LoVo (cell line): ENCODE measurements around the gene LATS1.
A peak's percentile ranks its signal among the peaks of the same experiment; 100 is the strongest.
"Not testable (repeated sequence)": the region's sequence is repeated elsewhere in the genome, so short reads cannot be mapped to it uniquely, and the experiment has no call there.

ENCODE experiments used
- DNase-seq: peaks from one replicate; pipeline ENCODE4 v3.0.0-alpha.2; 2016; ENCODE audit warnings: low spot score

LATS1 gene

DNA sequence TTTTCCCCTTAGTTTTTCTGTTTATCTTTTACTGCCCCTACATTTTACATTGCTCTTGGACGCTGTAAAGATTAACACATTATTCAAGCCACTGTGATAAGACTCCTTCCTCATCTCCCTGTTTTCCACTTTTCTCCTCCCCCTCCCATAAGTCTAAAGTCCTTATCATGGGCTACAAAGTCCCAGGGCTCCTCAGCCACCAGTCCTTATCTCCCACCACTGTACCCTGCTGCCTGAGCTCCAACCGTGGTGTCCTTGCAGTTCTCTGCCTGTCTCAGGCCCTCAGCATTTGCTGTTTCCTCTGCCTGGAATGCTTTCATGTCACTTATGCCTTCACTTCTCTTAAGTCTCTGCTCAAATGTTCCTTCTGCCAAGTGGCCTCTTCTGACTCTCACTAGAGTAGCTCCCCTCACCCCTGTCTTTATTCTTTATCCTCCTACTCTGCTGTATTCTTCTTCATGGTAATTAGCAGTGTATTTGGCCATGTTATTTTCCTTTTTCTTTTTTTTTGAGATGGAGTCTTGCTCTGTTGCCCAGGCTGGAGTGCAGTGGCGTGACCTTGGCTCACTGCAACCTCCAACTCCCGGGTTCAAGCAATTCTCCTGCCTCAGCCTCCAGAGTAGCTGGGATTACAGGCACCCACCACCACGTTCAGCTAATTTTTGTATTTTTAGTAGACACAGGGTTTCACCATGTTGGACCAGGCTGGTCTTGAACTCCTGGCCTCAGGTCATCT is 10.8 kb upstream of the LATS1 start:
- DNase-seq: no peak

DNA sequence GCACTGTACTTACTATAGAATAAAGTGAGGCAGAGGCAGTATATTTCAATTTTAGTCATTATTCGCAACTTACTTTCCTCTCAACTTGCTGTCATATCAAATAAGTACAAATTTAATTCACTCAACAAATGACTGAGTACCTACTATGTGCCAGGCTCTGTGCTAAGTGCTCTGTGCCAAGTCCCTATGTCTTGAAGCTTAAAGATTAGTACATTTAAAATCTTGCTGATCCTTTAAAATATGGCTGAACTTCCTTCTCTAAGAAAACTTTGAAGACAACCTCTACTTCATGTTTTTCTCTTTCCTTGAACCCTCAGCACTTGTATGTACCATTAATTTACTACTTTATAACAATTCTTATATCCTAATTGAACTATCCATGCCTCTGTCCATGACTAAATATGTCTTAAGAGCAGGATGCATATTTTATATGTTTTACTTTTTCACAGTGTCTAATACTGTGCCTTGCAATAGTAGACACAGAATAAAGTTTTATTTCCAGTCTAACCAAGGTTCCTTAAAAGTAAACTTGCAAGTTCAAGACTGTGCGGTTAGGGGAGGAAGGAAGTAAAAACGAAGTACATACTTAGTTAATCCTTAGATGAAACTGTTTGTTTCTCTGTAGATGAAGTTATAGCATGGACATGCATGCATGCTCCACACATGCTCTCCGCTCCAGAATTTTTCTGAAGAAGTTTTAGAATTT is 10.0 kb upstream of the LATS1 start:
- no peak for DNase-seq

DNA sequence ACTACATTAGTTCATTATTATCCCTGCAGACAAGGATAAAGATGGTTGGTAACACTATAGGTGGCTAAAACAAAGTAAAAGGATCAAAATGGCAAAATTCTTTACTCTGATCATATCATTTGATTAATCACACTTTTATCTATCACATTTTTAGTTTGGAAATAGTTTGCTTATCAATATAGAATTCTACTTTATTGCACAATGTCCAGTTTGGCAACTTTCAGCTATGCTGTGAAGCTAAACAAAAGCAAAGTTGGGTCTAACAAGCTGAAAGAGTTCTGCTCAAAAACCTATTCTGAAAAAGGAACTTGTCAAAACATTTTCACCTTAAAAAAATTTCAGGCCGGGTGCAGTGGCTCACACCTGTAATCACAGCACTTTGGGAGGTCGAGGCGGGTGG is 7.9 kb upstream of the LATS1 start:
- DNase-seq: no peak

DNA sequence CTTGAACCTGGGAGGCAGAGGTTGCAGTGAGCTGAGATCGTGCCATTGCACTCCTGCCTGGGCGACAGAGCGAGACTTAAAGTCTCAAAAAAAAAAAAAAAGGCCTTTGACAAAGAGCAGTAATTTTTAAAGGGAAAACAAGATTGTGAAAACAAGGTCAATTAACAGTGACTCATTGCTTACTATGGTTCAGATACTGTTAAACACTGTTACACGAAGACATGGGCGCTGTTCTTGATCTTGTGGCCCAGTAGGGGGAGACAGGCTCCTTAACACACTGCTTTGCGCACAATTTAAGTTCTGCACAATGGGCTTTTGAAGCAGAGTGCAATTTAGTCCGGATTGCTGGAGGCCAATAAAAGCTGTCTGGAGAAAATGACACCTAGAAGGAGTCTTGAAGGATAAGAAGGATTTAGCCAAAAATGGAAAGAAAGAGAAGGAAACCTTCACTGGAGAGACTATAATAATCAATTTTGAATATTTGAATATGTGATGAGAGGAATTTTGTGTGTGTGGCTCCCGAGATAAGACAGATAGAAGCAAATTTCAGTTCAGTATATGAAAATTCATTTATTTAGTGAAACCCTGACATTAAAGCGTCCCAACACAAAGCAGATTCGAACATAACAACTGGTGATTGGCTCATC is 6.0 kb upstream of the LATS1 start:
- peak; percentile 54 for DNase-seq

DNA sequence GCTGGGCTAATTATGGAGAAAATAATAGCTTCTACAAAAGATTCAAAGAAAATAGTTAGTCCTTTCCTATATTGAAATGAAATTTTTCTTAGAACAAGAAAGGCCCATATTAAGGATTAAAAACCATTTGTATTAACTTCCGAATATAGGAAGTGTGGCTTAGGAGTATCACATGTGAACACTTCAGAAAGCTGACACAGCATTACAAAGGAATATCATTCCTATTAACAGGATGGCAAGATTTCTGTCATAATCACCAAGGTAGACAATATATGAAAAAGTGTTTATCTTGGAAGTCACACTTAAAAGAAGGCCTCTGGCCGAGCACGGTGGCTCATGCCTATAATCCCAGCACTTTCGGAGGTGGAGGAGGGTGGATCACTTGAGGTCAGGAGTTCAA is 5.4 kb upstream of the LATS1 start:
- DNase-seq: no peak

DNA sequence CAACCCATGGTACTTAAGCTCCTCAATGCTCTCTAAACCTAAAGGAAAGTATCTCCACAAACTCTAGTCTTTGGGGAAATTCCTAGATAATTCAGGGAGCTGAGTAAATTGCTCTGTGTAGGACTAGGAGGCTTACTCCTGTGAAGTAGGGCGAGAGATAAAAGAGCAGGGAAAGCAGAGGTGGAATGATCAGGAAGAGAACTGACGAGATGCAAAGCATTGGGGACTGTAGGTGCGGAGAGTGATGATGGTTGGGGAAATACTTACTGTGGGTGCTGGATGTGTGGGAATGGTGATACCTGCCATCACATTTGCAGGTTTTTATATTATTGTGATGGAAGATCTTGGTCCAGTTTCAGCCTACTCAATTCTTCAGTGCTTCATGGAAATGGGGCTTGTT is 1.6 kb upstream of the LATS1 start:
- DNase-seq: no peak

DNA sequence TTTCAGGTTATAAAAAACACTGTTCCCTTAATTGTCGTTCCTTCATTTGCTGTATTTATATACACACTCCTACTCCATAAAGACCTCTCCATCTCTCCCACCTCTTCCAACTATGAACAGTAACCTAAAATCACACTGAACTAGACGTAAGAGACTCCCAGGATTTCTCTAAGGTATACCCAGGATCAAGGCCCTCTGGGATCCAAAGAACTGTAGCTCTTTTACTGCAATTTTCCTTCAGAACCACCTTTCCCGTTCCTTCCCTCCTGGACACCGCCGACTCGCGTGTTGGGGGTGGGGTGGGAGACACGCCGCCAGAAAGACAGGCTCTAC is 680 bp downstream of the LATS1 start:
- DNase-seq: no peak

DNA sequence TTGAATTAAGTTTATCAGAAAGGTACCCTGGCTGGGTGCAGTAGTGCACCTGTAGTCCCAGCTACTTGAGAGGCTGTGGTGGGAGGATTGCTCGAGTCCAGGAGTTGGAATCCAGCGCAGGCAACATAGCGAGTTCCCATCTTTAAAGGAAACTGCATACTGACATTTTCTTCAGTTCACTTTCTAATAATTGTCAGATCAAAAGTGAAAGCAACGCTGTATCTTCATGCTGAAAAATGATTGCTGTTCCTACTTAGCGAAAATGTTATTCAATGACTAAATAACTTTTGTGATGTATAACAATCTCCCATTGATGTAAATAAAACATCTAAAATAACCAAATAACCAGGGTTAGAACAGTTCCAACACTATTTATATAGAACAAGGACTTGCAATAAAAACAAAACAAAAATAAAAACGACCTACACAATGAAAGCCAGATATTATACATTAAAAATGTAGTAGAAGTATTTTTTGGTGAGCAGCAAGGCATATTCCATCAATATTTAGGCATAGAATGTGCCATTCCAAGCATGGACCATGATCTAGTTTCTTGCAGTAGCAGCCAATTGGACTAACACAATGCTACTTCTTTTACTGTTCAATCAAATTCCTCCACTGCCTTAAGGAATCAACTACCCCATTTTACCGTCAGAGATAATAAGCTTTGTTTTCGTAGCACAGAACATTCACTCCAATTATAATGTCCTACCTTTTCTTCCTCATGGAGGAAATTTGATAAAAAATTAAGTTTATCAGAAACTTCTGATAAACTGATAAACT is 1.5 kb downstream of the LATS1 start:
- no peak for DNase-seq

DNA sequence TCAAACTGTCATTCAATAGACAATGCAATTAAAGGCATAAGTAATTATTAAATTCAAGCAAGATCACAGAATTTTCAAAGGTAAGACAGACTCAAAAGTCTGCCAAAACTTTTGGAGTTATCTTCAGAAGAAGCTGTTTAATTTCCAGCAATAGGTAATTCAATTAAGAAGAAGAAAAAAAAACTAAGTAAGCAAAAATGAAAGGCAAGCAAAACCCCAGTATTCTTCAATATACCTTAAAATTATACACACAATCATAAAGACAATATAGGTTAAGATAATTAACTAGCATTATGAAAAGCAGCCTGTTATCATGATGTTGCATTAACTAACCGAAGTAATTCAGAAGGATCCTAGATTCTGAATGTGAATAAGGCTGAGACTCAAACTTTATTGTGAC is 3.5 kb downstream of the LATS1 start:
- no peak for DNase-seq

DNA sequence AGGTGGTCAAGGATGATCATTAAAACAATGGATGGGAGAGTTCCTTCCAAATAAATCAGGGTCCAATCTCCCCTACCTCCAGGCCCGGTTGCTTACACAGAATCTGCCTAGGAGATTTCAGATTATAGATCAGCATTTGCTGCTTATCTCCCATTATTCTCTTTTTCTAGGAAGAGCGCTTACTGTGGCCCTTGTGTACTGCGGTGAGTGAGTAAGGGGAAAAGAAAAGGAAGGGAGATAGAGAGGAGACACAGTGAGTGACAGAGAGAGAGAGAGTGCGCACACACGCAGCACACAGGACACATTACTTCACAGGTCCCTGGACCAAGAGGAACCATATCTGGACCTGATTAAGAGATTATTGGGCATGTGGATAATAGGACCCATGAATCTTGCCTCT is 6.2 kb downstream of the LATS1 start:
- DNase-seq: no peak

DNA sequence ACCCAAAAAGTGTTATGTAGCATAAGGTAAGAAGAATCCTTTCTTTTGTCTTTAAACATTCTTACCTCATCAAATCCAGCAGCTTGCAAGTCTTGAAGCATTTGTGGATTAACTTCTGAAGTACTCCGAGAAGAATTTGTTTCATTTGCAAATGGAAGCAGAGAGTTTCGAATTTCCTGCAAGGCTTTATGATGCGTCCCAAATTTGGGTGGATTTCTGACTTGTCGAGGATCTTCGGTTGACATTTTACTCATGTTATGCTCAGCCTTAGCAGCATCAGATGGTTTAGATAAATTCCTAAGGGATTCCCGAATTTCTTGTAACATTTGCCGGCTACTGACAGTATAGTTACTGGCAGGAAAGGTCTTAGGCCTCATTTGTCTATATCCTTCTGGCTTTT is 16.2 kb downstream of the LATS1 start:
- no peak for DNase-seq

DNA sequence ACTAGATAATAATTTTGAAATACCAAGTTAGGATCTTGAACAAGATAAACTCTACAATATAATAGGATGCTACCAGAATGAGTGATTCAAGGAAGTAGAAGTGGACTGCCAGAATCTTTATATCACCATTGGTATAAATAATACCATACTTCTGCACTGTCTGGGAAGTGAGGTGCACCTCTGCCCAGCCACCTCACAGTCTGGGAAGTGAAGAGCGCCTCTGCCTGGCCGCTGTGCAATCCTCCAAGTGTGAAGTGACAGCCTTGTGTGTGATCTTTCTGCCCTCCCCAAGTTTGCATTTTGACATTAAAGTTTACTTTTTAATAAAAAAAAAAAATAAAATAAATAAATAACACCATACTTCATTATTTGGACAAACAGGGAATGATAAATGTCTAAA is 18.8 kb downstream of the LATS1 start:
- DNase-seq: no peak

DNA sequence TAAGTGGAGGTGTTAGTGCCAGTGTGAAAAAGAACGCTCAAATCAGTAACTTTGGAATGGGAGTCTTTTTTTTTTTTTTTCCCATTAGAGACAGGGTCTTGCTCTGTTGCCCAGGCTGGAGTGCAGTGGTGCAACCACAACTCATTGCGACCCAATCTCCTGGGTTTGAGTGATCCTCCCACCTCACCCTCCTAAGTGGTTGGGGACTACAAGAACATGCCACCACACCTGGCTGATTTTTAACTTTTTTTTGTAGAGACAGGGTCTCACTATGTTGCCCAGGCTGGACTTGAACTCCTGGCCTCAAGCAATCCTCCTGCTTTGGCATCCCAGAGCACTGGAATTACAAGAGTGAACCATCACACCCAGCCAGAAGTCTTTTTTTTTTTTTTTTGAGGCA is 19.7 kb downstream of the LATS1 start:
- DNase-seq: no peak

DNA sequence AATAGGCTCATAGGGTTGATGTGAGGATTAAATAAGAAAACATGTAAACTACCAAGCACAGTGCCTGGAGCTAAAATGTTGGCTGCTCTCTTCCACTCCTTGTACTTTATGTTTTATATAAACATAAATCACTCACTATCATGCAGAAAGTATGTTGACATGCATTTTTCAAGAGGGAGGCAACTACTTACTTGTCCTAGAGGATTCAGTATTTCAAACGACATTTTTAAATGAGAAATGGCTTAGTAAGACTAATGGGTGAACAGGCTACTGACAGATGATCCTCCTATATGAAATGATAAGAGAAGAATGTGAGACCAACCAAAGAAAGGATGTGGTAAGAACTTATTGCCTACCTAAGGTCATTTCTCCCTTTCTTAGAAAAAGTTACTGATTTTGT is 21.0 kb downstream of the LATS1 start:
- DNase-seq: no peak

DNA sequence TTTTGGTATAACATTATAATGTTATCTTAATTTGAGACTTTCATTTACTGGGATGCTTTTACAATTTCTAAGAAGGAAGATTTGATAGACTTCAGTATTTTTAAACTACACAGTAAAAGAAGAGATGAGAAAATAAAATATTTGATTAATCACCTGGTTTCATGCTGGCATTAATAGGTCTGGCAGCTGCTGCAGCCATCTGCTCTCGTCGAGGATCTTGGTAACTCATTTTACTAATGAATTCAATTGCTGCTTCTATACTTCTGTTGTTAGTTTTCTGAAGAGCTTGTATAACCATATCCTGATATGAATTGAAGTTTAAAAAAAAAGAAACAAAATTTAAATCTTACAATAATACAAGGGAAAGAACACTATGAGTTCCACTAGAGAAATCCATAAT is 23.0 kb downstream of the LATS1 start:
- no peak for DNase-seq

DNA sequence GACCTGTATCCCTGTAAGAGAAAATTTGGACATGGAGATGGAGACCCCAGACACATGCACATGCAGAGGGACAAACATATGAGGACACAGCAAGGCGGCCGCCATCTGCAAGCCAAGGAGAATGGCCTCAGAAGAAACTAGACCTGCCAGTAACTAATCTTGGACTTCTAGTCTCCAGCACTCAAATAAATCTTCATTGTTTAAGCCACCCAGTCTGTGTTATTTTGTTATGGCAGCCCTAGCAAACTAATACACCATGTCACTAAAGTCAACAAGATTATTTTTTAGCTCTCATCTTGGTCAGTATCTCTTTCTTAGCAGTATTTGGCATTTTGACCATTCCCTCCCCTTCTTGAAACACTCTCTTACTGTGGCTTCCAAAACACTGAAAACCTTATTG is 26.7 kb downstream of the LATS1 start:
- DNase-seq: no peak

DNA sequence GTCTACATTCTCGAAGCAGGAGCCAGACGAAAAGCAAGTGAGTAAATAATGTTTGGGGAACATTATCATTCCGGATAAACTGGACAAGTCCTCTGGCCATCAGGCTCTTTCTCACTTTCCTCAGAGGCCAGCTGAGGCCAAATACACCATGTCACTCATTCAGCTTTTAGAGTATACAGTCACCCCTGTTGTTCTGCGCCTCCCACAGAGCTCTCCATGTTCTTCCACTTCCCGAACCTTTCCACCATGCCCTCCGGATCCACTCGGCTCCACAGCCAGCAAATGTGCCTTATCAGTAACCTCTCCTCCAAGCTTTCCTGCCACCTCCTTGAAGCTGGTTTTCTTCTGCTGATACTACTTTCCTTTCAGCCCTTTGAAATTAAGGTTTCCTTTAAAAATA is 31.7 kb downstream of the LATS1 start:
- no peak for DNase-seq

DNA sequence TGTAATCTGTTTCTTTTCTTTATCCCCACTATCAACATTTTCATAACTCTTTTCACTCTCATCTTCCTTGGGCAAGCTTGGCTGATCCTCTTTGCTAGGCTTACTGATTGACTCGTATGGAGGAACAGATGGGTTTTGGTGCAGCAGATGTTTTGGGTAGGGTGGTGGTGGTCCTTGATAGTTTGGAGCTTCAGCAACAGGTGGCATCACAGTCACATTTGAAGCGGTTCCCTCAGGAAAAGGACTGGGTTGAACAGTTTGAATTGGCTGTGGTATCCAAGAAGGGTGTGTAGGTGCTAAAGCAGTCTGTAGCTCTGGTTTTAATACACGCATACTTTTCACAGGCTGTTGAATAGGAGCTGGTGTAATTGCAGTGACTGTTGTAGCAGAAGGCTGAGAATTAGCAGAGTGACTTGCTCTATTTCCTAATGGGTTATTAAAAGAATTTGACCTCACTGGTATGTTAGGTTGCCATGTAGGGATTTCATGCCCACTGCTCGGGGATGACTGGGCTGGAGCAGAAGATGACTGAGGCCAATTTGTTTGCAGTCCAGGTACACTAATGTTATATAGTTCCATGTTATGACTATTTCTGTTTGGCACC is 34.5 kb downstream of the LATS1 start:
- DNase-seq: no peak

DNA sequence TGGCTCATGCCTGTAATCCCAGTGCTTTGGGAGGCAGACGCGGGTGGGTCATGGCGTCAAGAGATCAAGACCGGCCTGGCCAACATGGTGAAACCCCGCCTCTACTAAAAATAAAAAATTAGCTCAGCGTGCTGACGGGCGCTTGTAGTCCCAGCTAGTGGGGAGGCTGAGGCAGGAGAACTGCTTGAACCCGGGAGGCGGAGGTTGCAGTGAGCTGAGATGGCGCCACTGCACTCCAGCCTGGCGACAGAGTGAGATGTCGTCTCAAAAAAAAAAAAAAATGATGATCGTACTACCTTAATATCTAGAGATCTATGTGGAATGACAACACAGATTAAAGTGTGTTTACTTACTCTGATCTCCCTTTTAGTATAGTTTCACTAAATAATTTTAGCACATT is 36.1 kb downstream of the LATS1 start:
- not testable (repeated sequence) for DNase-seq

DNA sequence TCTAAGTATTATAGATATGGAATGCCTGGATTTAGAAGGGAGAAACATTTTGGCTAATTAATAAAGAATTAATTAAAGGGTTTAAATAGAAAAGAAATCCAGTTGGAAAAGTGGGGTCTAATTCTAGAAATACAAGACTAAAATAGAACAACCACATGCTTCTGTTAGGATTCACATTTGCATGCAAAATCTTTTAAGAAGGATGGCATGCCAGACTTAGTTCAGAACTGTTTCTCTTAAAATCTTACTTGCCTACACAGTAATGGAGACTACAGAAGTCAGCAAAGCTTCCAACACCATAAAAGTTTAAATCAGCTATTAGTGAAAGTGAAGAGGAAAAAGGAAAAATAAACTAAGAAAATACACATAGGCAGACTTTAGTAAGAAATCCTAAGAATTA is 36.7 kb downstream of the LATS1 start:
- DNase-seq: no peak

DNA sequence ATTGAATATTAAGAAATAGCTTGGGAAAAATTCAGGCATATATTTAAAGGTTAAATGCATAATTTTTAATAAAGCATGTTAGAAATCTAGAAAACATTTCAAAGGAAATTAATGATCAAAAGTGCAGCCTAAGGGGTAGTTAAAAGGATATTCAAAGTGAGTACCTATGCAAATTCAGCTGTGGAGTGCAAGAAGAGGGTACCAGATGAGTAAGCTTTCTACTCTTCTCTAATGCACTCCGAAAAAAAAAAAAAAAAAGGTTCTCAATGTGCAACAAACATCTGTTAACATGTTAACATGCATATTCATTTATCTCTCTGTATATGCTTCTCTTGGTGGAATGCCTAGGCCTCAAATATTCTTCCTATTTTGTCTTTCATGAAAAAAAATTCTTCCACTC is 37.4 kb downstream of the LATS1 start:
- DNase-seq: no peak

DNA sequence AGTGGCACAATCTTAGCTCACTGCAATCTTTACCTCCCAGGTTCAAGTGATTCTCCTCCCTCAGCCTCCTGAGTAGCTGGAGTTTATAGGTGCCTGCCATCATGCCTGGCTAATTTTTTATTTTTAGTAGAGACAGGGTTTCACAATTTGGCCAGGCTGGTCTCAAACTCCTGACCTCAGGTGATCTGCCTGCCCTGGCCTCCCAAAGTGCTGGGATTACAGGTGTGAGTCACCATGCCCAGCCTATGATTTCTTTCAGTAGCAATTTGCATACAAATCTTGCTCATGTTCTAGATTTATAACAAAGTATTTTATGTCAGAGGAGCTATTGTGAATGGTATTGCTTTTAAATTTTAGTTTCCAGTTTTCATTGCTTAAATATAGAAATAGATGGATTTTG is 45.6 kb downstream of the LATS1 start:
- not testable (repeated sequence) for DNase-seq
